GM12878 (cell line): ENCODE results near the gene ZNF169. TPM values are rescaled to one million over a fixed set of nuclear protein-coding genes. Genes with fewer than 3 reads are reported as not detected.

Experiments used
- ASH2L ChIP-seq: fragments of 300-600, 200-600 bp; sonication (generic); IDR thresholded peaks from 2 replicates; pipeline ENCODE4 v1.6.1; 2017; ENCODE audit warnings: low read depth, mild to moderate bottlenecking, borderline replicate concordance
- BCL11A ChIP-seq: IDR thresholded peaks from 2 replicates; pipeline ENCODE4 v1.6.1; 2011; ENCODE audit warnings: low read depth, low read length
- CBFB ChIP-seq: IDR thresholded peaks from 2 replicates; pipeline ENCODE4 v1.6.1; 2016; ENCODE audit warnings: antibody characterized with exemption, low read depth
- ETV6 ChIP-seq, 2 experiments: fragments of 450-650 bp in 1 of 2; IDR thresholded peaks in 1 of 2; conservative IDR thresholded peaks in 1 of 2; 2 replicates each; pipeline ENCODE4 v1.6.1; 2014; ENCODE audit warnings: antibody characterized with exemption in 1 of 2, borderline replicate concordance in 1 of 2, low read depth in 1 of 2, mild to moderate bottlenecking in 1 of 2, moderate library complexity in 1 of 2
- FOXM1 ChIP-seq: IDR thresholded peaks from 2 replicates; pipeline ENCODE4 v1.6.1; 2012; ENCODE audit warnings: low read depth, mild to moderate bottlenecking, inconsistent platforms, low read length, moderate library complexity
- KDM1A ChIP-seq: fragments of 200-600 bp; sonication (generic); IDR thresholded peaks from 2 replicates; pipeline ENCODE4 v1.6.1; 2016; ENCODE audit warnings: borderline replicate concordance
- KLF5 ChIP-seq: fragments of 450-650 bp; IDR thresholded peaks from 2 replicates; pipeline ENCODE4 v1.6.1; 2014; ENCODE audit warnings: mild to moderate bottlenecking; ENCODE audit not compliant: partially characterized antibody
- MEF2B ChIP-seq: fragments of 450-650 bp; IDR thresholded peaks from 2 replicates; pipeline ENCODE4 v1.6.1; 2018; ENCODE audit warnings: mild to moderate bottlenecking, moderate library complexity; ENCODE audit not compliant: partially characterized antibody, poor library complexity, severe bottlenecking
- MYC ChIP-seq: IDR thresholded peaks from 2 replicates; pipeline ENCODE4 v1.6.1; 2011; ENCODE audit warnings: mild to moderate bottlenecking, low read length, moderate library complexity, inconsistent platforms; ENCODE audit not compliant: insufficient read depth, insufficient replicate concordance, insufficient read length, severe bottlenecking
- NR2C1 ChIP-seq: fragments of 450-650 bp; IDR thresholded peaks from 2 replicates; pipeline ENCODE4 v1.6.1; 2017; ENCODE audit warnings: antibody characterized with exemption, mild to moderate bottlenecking, moderate library complexity
- POLR2A ChIP-seq: IDR thresholded peaks from 2 replicates; pipeline ENCODE4 v1.6.1; 2011; ENCODE audit warnings: low read depth, mild to moderate bottlenecking, low read length
- RUNX3 ChIP-seq: IDR thresholded peaks from 2 replicates; pipeline ENCODE4 v1.6.1; 2012; ENCODE audit warnings: low read length, inconsistent platforms
- SIN3A ChIP-seq: IDR thresholded peaks from 2 replicates; pipeline ENCODE4 v1.6.1; 2012; ENCODE audit warnings: low read depth, low read length, improper control_type of control experiment
- SREBF1 ChIP-seq: IDR thresholded peaks from 2 replicates; pipeline ENCODE4 v1.6.1; 2012; ENCODE audit warnings: mild to moderate bottlenecking, low read length
- ZNF24 ChIP-seq: fragments of 450-650 bp; IDR thresholded peaks from 2 replicates; pipeline ENCODE4 v1.6.1; 2017; ENCODE audit warnings: antibody characterized with exemption, mild to moderate bottlenecking
- polyA plus RNA-seq, 11 experiments: library from polyadenylated mRNA; depleted of rRNA in 4 of 11; unstranded in 6 of 11; stranded (reverse) in 5 of 11; fragments of >200 nt; fragmentation: Nextera tagmentation in 4 of 11; fragmentation: Illumina TruSeq in 1 of 11; extraction: Ambion mirVana in 4 of 11; extraction: Trizol in 1 of 11; gene quantifications; 1 replicate in 1 of 11; 2 replicates in 10 of 11; pipeline versions ENCODE4 v1.2.1 to v1.2.3, GENCODE V29; 2011 to 2016; ENCODE audit warnings: inconsistent platforms in 2 of 11, missing spikeins in 2 of 11, low read depth in 1 of 11
- total RNA-seq, 4 experiments: library from RNA; depleted of rRNA in 3 of 4; stranded (reverse); fragments of >200 nt in 3 of 4; fragmentation: Illumina TruSeq in 1 of 4; extraction: Trizol in 1 of 4; gene quantifications; 2 replicates each; pipeline versions ENCODE4 v1.2.1 to v1.2.3, GENCODE V29; 2013 to 2021
- TF ChIP-seq, protein P1 (sequence below): fragments of 450-650 bp; IDR thresholded peaks from 2 replicates; pipeline ENCODE4 v1.6.1; 2017; ENCODE audit warnings: mild to moderate bottlenecking, moderate library complexity
- TF ChIP-seq, protein P2 (sequence below): fragments of 450-650 bp; IDR thresholded peaks from 2 replicates; pipeline ENCODE4 v1.6.1; 2017; ENCODE audit warnings: mild to moderate bottlenecking, low read depth, inconsistent platforms; ENCODE audit not compliant: poor library complexity, severe bottlenecking
- TF ChIP-seq, protein P3 (sequence below): IDR thresholded peaks from 2 replicates; pipeline ENCODE4 v1.6.1; 2011; ENCODE audit warnings: low read depth, low read length, improper control_type of control experiment, borderline replicate concordance
- TF ChIP-seq, protein P4 (sequence below): fragments of 450-650 bp; IDR thresholded peaks from 2 replicates; pipeline ENCODE4 v1.6.1; 2017; ENCODE audit warnings: borderline replicate concordance

ZNF169 gene
- total and polyA plus RNA-seq, 10 of the 15 experiments (the other 5 are each of a cell fraction or from before 2014, with no cell fraction given) = 2.2 to 15.7 (median 5.8) TPM

DNA sequence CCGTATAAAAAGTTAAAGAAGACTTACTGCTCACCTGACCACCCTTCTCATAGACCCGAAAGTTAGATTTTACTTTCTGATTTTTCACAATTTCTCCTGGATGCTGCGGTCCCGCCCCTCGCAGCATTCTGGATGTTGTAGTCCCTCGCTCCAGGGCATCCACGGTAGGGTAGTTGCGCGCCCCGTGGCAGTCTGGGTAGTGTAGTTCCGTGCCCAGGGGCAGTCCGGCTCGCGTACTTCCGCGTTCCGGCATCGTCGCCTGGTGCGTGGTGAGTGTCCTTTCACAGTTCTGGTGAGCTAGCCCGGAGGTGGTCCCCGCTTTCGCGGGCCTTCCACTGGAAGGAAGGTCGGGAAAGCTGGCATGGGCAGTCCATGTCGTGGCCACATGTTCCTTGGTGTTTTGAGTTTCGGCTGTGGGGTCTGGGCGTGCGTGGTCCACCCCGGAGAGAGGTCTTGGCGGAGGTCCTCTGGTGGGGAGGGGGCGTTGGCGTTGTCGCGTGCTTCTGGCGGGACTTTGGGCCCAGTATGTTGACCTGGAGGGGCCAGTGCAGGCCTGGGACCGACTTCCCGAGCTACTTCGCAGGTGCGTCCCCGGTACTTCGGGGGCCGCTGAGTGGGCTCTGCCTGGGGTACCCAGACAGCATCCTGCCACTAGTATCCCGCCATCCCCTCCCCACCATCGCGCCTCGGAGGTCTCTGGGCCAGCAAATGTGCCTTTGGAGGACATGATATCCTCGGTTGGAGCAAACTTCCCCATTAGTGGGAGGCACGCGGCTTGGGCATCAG lies at the start of gene ZNF169 (continued):
- TF ChIP-seq RUNX3 = peak; percentile 69
- TF ChIP-seq SIN3A = no peak
- TF ChIP-seq BCL11A = no peak
- TF ChIP-seq, protein P1, sequence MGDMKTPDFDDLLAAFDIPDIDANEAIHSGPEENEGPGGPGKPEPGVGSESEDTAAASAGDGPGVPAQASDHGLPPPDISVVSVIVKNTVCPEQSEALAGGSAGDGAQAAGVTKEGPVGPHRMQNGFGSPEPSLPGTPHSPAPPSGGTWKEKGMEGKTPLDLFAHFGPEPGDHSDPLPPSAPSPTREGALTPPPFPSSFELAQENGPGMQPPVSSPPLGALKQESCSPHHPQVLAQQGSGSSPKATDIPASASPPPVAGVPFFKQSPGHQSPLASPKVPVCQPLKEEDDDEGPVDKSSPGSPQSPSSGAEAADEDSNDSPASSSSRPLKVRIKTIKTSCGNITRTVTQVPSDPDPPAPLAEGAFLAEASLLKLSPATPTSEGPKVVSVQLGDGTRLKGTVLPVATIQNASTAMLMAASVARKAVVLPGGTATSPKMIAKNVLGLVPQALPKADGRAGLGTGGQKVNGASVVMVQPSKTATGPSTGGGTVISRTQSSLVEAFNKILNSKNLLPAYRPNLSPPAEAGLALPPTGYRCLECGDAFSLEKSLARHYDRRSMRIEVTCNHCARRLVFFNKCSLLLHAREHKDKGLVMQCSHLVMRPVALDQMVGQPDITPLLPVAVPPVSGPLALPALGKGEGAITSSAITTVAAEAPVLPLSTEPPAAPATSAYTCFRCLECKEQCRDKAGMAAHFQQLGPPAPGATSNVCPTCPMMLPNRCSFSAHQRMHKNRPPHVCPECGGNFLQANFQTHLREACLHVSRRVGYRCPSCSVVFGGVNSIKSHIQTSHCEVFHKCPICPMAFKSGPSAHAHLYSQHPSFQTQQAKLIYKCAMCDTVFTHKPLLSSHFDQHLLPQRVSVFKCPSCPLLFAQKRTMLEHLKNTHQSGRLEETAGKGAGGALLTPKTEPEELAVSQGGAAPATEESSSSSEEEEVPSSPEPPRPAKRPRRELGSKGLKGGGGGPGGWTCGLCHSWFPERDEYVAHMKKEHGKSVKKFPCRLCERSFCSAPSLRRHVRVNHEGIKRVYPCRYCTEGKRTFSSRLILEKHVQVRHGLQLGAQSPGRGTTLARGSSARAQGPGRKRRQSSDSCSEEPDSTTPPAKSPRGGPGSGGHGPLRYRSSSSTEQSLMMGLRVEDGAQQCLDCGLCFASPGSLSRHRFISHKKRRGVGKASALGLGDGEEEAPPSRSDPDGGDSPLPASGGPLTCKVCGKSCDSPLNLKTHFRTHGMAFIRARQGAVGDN = no peak
- peak; percentile 83 for TF ChIP-seq SREBF1
- no peak for TF ChIP-seq KDM1A
- TF ChIP-seq ETV6 (conservative IDR thresholded peaks at IDR 0.05 in 1 of 2, IDR thresholded peaks at IDR 0.05 in 1 of 2; ENCODE audit: borderline replicate concordance in 1 of 2, low read depth in 1 of 2) = no peak
- TF ChIP-seq NR2C1 = peak; percentile 73
- no peak for TF ChIP-seq KLF5
- TF ChIP-seq, protein P2, sequence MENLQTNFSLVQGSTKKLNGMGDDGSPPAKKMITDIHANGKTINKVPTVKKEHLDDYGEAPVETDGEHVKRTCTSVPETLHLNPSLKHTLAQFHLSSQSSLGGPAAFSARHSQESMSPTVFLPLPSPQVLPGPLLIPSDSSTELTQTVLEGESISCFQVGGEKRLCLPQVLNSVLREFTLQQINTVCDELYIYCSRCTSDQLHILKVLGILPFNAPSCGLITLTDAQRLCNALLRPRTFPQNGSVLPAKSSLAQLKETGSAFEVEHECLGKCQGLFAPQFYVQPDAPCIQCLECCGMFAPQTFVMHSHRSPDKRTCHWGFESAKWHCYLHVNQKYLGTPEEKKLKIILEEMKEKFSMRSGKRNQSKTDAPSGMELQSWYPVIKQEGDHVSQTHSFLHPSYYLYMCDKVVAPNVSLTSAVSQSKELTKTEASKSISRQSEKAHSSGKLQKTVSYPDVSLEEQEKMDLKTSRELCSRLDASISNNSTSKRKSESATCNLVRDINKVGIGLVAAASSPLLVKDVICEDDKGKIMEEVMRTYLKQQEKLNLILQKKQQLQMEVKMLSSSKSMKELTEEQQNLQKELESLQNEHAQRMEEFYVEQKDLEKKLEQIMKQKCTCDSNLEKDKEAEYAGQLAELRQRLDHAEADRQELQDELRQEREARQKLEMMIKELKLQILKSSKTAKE = no peak
- TF ChIP-seq, protein P3, sequence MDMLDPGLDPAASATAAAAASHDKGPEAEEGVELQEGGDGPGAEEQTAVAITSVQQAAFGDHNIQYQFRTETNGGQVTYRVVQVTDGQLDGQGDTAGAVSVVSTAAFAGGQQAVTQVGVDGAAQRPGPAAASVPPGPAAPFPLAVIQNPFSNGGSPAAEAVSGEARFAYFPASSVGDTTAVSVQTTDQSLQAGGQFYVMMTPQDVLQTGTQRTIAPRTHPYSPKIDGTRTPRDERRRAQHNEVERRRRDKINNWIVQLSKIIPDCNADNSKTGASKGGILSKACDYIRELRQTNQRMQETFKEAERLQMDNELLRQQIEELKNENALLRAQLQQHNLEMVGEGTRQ = no peak; the same call in 1 of the 2 replicates
- 0 out of 2 replicates have a peak, but pooled peaks have one; percentile 42 for TF ChIP-seq CBFB
- TF ChIP-seq ASH2L = no peak
- TF ChIP-seq MYC = no peak
- TF ChIP-seq MEF2B = no peak
- TF ChIP-seq FOXM1 = no peak
- TF ChIP-seq, protein P4, sequence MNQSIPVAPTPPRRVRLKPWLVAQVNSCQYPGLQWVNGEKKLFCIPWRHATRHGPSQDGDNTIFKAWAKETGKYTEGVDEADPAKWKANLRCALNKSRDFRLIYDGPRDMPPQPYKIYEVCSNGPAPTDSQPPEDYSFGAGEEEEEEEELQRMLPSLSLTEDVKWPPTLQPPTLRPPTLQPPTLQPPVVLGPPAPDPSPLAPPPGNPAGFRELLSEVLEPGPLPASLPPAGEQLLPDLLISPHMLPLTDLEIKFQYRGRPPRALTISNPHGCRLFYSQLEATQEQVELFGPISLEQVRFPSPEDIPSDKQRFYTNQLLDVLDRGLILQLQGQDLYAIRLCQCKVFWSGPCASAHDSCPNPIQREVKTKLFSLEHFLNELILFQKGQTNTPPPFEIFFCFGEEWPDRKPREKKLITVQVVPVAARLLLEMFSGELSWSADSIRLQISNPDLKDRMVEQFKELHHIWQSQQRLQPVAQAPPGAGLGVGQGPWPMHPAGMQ = no peak
- no peak for TF ChIP-seq ZNF24
- peak; percentile 90 for TF ChIP-seq POLR2A
